HG03175 (cell line): Measurements from ENCODE around the gene CPN1.
"Not testable (repeated sequence)": the region's sequence is repeated elsewhere in the genome, so short reads cannot be mapped to it uniquely, and the experiment has no call there.

Source experiments
- ATAC-seq: cut with Tn5 transposase; IDR thresholded peaks from one replicate; pipeline ENCODE4 v1.9.1; 2021; ENCODE audit warnings: mild to moderate bottlenecking, moderate library complexity; ENCODE audit not compliant: unreplicated experiment

CPN1 gene

GRCh38 chr10:100082276-100082675 is 607 bp upstream of the CPN1 start:
- ATAC-seq = not testable (repeated sequence)

DNA sequence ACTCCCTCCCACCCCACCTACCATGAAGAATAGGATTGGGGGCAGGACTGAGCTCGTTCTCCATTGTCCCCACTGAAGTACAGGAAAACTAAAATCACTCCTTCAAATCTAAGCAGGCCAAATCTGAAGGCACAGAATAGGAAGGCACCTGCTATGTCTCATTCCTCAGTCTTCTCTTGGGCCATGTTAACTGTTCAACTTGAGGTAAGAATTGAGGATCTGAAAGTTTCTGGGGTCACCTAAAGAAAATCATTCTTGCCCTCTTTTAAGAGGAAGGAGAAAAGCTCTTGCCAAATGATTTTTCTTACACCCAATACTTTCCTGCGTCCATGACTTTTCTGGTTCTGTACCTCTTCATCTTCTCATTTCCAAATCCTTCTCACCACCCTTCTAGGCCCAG is 4.9 kb downstream of the CPN1 start:
- ATAC-seq = no peak

GRCh38 chr10:100075426-100076220 is 6.0 kb downstream of the CPN1 start:
- no peak for ATAC-seq

DNA sequence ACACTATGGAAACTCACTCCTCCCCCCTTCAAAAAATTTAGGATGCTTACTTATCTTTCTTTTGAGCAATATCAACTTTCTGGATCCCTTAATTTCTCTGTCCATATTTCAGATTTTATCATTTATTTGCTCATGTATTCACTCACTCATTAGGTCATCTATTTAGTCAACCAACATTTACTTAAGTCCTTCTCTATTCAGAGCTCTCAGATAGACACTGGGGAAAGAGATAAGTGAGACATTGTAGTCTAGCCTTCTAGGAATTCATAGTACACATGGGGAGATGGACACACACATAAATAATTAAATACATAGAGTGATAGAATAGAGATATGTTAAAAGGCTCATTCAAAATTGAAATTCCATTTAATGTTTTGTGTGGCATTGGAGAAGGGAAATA is 9.2 kb downstream of the CPN1 start:
- no peak for ATAC-seq

- ATAC-seq = no peak
Observed at GRCh38 chr10:100071529-100071928, 10.1 kb downstream of the CPN1 start.

- ATAC-seq = no peak
Observed at GRCh38 chr10:100067466-100067865, 14.2 kb downstream of the CPN1 start.

DNA sequence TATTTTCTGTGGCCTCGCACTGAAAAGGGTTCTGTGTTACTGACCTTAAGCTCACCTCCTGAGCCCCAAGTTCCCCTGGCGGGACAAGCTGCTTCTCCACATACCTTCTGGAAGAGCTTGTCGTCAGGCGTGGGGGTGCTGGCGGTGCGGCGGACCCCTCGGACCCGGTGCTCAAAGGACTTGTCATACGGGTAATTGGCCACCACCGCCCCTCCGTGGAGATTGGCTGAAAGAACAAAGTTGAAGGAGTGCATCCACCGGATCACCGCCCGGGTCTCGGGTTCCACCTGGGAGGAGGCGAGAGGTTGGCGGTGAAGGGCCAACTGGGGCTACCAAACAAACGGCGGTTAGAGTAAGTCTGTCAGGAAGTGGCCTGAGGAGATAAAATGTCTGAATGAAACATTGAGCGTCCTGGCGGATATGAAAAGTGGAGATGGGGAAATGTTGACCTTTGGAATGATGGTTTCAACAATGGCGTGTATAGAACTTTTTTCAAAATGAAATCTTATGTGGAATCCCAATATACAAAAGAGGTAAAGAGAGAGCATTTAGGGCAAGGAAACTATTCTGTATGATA is 16.5 kb downstream of the CPN1 start:
- no peak for ATAC-seq

GRCh38 chr10:100061401-100061800 is 20.3 kb downstream of the CPN1 start:
- ATAC-seq = no peak

GRCh38 chr10:100057948-100058347 is 23.7 kb downstream of the CPN1 start:
- ATAC-seq = no peak

GRCh38 chr10:100053686-100054460 is 27.8 kb downstream of the CPN1 start:
- no peak for ATAC-seq

DNA sequence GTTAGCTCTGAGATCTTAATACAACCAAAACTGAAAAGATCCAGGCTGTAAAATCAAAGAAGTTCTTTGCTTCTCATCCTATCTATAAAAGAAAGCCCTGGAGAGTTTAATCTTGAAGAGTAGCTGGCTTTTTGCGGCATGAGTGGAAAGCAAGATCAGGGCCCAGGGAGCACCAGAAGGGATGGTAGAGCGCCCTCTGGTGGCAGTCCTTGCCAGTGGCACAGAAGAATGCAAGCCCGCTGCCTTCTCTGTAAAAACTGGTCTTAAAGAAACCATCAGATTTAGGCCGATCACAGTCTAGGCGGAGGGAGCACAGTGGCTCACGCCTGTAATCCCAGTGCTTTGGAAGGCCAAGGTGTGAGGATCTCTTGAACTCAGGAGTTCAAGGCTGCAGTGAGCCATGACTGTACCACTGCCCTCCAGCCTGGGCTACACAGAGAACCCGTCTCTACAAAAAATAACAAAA is 35.6 kb downstream of the CPN1 start:
- ATAC-seq = peak; percentile 72

DNA sequence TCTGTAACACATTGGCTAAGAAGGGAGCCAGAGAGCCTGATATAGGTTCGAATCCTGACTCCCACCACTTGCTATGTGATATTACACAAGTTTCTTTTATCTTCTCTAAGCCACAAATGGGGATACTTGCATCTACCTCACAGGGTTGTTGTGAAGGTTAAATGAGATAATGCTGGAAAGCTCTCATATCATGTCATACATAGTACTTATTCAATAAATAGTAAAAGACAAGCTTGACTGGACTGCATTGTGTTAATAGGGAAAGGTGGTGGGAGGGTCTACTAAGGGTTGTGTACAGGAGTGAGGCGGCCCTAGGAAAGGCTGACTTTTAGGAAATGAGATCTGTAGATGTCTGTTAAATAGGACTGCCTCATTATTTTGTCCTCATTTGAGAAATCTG is 36.1 kb downstream of the CPN1 start:
- ATAC-seq = no peak

DNA sequence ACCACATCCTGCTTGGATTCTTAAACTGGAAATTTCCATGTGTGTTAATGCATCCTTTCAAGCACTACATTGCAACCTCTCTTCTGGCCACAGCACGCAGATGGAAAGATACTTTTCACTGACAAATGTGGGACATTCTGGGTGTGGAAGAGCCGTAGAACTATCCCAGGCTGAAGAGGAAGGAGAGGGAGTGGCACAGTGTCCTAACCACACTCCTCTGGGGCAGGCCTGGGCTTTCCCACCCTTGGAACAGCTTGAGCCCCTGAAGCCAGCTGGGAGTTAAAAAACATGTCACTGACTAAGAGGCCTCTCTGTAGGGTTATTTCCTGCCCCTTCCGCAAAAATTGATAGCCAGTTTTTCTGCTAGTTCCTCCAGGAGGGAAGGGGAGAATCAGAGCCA is 37.9 kb downstream of the CPN1 start:
- ATAC-seq = no peak

- ATAC-seq = no peak
Observed at GRCh38 chr10:100043344-100043743, 38.3 kb downstream of the CPN1 start.

DNA sequence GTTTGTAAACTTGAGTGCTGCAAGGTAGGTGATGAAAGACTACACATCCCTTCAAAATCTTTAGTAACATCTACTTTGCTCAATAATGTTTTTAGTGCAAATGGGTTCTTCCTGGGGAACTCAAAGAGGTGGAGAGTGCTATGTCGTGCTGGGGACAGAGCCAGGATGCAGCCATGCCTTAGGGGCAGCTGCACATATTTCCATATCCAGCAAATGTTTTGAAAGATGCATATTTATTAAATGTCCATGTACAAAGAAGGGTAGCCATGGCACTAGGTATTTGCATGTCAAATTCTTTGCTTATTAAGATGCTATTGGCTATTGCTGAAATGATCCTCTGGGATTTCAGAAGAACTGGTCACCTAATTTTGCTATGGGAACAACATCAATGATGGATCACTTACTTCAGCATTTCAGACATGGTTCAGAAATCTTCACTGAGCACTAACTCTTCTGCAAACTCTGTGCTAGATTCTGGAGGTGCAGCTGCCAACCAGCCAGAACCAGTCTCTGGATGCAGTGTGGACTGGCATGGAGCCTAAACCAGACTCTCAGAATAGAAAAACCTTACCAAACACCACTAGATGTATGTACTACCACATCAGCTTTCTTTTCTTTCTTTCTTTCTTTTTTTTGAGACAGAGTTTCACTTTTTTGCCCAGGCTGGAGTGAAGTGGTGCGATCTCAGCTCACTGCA is 40.2 kb downstream of the CPN1 start:
- ATAC-seq = no peak

DNA sequence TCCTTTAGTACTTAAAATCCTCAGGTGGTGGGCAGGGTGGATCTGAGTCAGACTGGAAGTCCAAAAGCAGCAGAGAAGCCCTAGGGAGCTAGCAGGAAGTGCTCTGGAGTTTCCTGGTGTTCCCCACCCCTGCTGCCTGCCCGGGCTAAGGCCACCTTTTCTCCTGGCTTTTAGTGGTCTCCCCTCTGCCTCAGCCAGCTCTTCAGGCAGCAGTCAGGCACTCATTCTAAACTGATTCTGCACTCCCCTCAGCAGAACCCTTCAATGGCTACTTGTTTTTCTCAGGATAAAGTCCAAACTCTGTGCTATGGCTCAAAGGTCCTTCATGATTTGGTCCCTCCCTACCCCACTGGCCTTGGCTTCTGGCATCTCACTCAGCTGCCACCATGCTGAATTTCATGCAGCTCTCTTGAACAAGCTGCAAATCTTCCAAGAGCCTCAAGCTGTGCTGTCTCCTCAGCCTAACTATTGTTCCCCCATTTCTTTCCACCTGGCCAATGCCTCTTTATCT is 43.1 kb downstream of the CPN1 start:
- ATAC-seq = no peak

- no peak for ATAC-seq
Observed at GRCh38 chr10:100037758-100038315, 43.8 kb downstream of the CPN1 start.

GRCh38 chr10:100036850-100037249 is 44.8 kb downstream of the CPN1 start:
- ATAC-seq = no peak

GRCh38 chr10:100033766-100034418 is 47.8 kb downstream of the CPN1 start:
- ATAC-seq = no peak

DNA sequence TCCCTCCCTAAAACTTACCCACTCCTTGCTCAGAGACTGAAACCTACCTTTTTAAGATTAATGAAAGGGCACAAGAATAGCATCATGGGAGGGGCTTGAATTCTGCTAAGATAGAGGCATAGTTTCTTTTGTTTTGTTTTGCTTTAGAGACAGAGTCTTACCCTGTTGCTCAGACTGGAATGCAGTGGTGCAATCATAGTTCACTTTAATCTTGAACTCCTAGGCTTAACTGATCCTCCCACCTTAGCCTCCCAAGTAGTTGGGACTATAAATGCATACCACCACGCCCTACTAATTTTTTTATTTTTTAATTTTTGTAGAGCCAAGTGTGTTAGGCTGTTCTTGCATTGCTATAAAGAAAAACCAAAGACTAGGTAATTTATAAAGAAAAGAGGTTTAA is 54.3 kb downstream of the CPN1 start:
- no peak for ATAC-seq
